GM12878 (cell line): ENCODE data around the gene PCK1. TPM values are rescaled to one million over a fixed set of nuclear protein-coding genes. Genes with fewer than 3 reads are reported as not detected.

Experiments used
- ATAC-seq: fragments of 200-7000 bp; cut with Tn5 transposase; 3 replicates; pipeline ENCODE4 v1.9.1; 2020; ENCODE audit warnings: mild to moderate bottlenecking, moderate library complexity
- BruUV-seq: library from RNA; stranded (reverse); fragments of 400-500 nt; replicated peaks from 2 replicates; lab custom pipeline; 2021; lab: Mats Ljungman, UMichigan
- CTCF ChIA-PET: fragments of 300-600 bp; sonication (Branson Sonifier 250); formaldehyde crosslinking; extraction: SDS; loops from one replicate; lab custom pipeline; 2021; ENCODE audit warnings: inconsistent platforms; lab: Yijun Ruan, JAX
- POLR2A ChIA-PET: fragments of 350-600 bp; formaldehyde crosslinking; extraction: SDS; loops from one replicate; lab custom pipeline; 2021; ENCODE audit warnings: inconsistent platforms; lab: Charles Lee
- RAD21 ChIA-PET: fragments of 300-600 bp; sonication (Branson Sonifier 250); formaldehyde crosslinking; loops from one replicate; lab custom pipeline; 2023; ENCODE audit warnings: antibody characterized with exemption; ENCODE audit not compliant: unreplicated experiment; lab: Charles Lee
- SMC1A ChIA-PET: fragments of 300-600 bp; sonication (Branson Sonifier 250); formaldehyde crosslinking; loops from one replicate; lab custom pipeline; 2023; ENCODE audit not compliant: unreplicated experiment, uncharacterized antibody; lab: Charles Lee
- DNase-seq: peaks from one replicate; pipeline ENCODE4 v3.0.0-alpha.2; 2011; ENCODE audit warnings: low read depth, low spot score
- FAIRE-seq: peaks from 3 replicates; lab custom pipeline; 2011; peaks lifted over from hg19 to GRCh38; lab: Jason Lieb, UNC
- H2AFZ ChIP-seq: 2 replicates; pipeline ENCODE4 v1.6.0; 2011; ENCODE audit warnings: low read depth, low read length, control low read depth; ENCODE audit not compliant: control insufficient read depth
- H3K27ac ChIP-seq: 2 replicates; pipeline ENCODE4 v1.5.1; 2011; ENCODE audit warnings: control low read depth; ENCODE audit not compliant: control insufficient read depth, insufficient read depth
- H3K27me3 ChIP-seq, 2 experiments: replicated peaks in 1 of 2; 2 replicates each; pipeline versions ENCODE4 v1.6.0 to v1.6.1; 2011; ENCODE audit warnings: low read length in 1 of 2; ENCODE audit not compliant: control insufficient read depth in 2 of 2, insufficient read depth in 2 of 2
- H3K36me3 ChIP-seq, 2 experiments: 2 replicates each; pipeline ENCODE4 v1.5.1; 2011; ENCODE audit warnings: low read length in 1 of 2; ENCODE audit not compliant: control insufficient read depth in 2 of 2, insufficient read depth in 2 of 2
- H3K4me1 ChIP-seq: 2 replicates; pipeline ENCODE4 v1.6.1; 2011; ENCODE audit warnings: mild to moderate bottlenecking, low read length, moderate library complexity, mixed read lengths; ENCODE audit not compliant: control insufficient read depth, insufficient read depth
- H3K4me2 ChIP-seq: 2 replicates; pipeline ENCODE4 v1.6.0; 2011; ENCODE audit warnings: control low read depth; ENCODE audit not compliant: control insufficient read depth, insufficient read depth
- H3K4me3 ChIP-seq: fragments of 200-600 bp; sonication (generic); 2 replicates; pipeline ENCODE4 v1.5.1; 2016
- H3K79me2 ChIP-seq: 2 replicates; pipeline ENCODE4 v1.6.0; 2011; ENCODE audit warnings: low read length; ENCODE audit not compliant: control insufficient read depth, insufficient read depth
- H3K9ac ChIP-seq: 2 replicates; pipeline ENCODE4 v1.8.0; 2011; ENCODE audit warnings: low read length, control low read depth, mixed read lengths; ENCODE audit not compliant: control insufficient read depth, insufficient read depth
- H3K9me3 ChIP-seq: replicated peaks from 3 replicates; pipeline ENCODE4 v1.5.1; 2011; ENCODE audit warnings: mild to moderate bottlenecking, low read length; ENCODE audit not compliant: control insufficient read depth, insufficient read depth
- H4K20me1 ChIP-seq: 2 replicates; pipeline ENCODE4 v1.6.0; 2011; ENCODE audit not compliant: control insufficient read depth, insufficient read depth
- E2F4 ChIP-seq: IDR thresholded peaks from 2 replicates; pipeline ENCODE4 v1.6.1; 2012; ENCODE audit warnings: low read depth, low read length, improper control_type of control experiment
- E2F8 ChIP-seq: fragments of 450-650 bp; IDR thresholded peaks from 2 replicates; pipeline ENCODE4 v1.6.1; 2018; ENCODE audit warnings: mild to moderate bottlenecking, low read depth, moderate library complexity; ENCODE audit not compliant: partially characterized antibody
- KDM1A ChIP-seq: fragments of 200-600 bp; sonication (generic); IDR thresholded peaks from 2 replicates; pipeline ENCODE4 v1.6.1; 2016; ENCODE audit warnings: borderline replicate concordance
- PAX8 ChIP-seq: fragments of 450-650 bp; IDR thresholded peaks from 2 replicates; pipeline ENCODE4 v1.6.1; 2017; ENCODE audit warnings: mild to moderate bottlenecking, moderate library complexity
- SIX5 ChIP-seq: IDR thresholded peaks from 2 replicates; pipeline ENCODE4 v1.6.1; 2011; ENCODE audit warnings: mild to moderate bottlenecking, low read depth, low read length, moderate library complexity; ENCODE audit not compliant: severe bottlenecking
- STAT1 ChIP-seq: fragments of 450-650 bp; conservative IDR thresholded peaks from 2 replicates; pipeline ENCODE4 v1.6.1; 2014; ENCODE audit warnings: antibody characterized with exemption, mild to moderate bottlenecking
- SUPT20H ChIP-seq: IDR thresholded peaks from 2 replicates; pipeline ENCODE4 v1.6.1; 2011; ENCODE audit warnings: low read depth, mild to moderate bottlenecking, low read length, moderate library complexity, borderline replicate concordance; ENCODE audit not compliant: control insufficient read depth
- WGBS: methylation state at CpG from one replicate; pipeline ENCODE4 v1.1.6; 2016; ENCODE audit warnings: low lambda C conversion rate; ENCODE audit not compliant: insufficient replicate concordance, insufficient coverage; ENCODE audit errors: missing lambda C conversion rate; 5-methylcytosine and 5-hydroxymethylcytosine counted together
- in situ Hi-C: fragments of 300-500 bp; cut with MboI; formaldehyde crosslinking; loops from 9 replicates; pipeline ENCODE4 v1.14.3; 2018; ENCODE audit warnings: mixed read lengths
- intact Hi-C: fragments of 100-400 bp; cut with micrococcal nuclease; formaldehyde crosslinking; loops from one replicate; pipeline ENCODE4 v1.14.2; 2022; ENCODE audit not compliant: unreplicated experiment
- polyA plus RNA-seq, 11 experiments: library from polyadenylated mRNA; depleted of rRNA in 4 of 11; unstranded in 6 of 11; stranded (reverse) in 5 of 11; fragments of >200 nt; fragmentation: Nextera tagmentation in 4 of 11; fragmentation: Illumina TruSeq in 1 of 11; extraction: Ambion mirVana in 4 of 11; extraction: Trizol in 1 of 11; gene quantifications; 1 replicate in 1 of 11; 2 replicates in 10 of 11; pipeline versions ENCODE4 v1.2.1 to v1.2.3, GENCODE V29; 2011 to 2016; ENCODE audit warnings: inconsistent platforms in 2 of 11, missing spikeins in 2 of 11, low read depth in 1 of 11
- total RNA-seq, 4 experiments: library from RNA; depleted of rRNA in 3 of 4; stranded (reverse); fragments of >200 nt in 3 of 4; fragmentation: Illumina TruSeq in 1 of 4; extraction: Trizol in 1 of 4; gene quantifications; 2 replicates each; pipeline versions ENCODE4 v1.2.1 to v1.2.3, GENCODE V29; 2013 to 2021

The PCK1 gene
- total and polyA plus RNA-seq, 10 of the 15 experiments (the other 5 are each of a cell fraction or from before 2014, with no cell fraction given), result 0.02 to 0.33 (median 0.09) TPM; not detected in 5

GRCh38 chr20:57526885-57527460 is 33.9 kb upstream of the PCK1 start (continued):
- TF ChIP-seq E2F8, result no peak
- no peak for TF ChIP-seq SIX5
- TF ChIP-seq STAT1, result no peak
- TF ChIP-seq SUPT20H, result no peak
- no peak for TF ChIP-seq KDM1A
- no peak for TF ChIP-seq PAX8

- WGBS, result 62% methylated on average over 6 of the region's 6 CpGs
- no peak overlapping the region for H3K4me2 ChIP-seq
- no peaks in the 10 kb centered on the region; the same call in 1 of the 2 replicates for H3K4me1 ChIP-seq
- H3K36me3 ChIP-seq, result no peaks in the 10 kb centered on the region
- H3K27me3 ChIP-seq, result no peaks in the 10 kb centered on the region
- no peak overlapping the region for H3K27ac ChIP-seq
- no peak for TF ChIP-seq E2F4
- ChIA-PET RAD21 (no interaction called here), CTCF (interaction anchor here (1.3 kb wide), 1 partner anchor 559 kb away, joined by 4 read pairs; no protein-coding TSS in a partner anchor), SMC1A (no interaction called here), POLR2A (no interaction called here)
- no peak overlapping the region for H3K9ac ChIP-seq
- H3K4me3 ChIP-seq, result no peak overlapping the region
- no peaks in the 10 kb centered on the region for H4K20me1 ChIP-seq
- DNase-seq, result no peak
- no peaks in the 10 kb centered on the region; the same call in 2 of the 3 replicates for H3K9me3 ChIP-seq
- no peak for FAIRE-seq
- in situ Hi-C loops, result no loop called here
- no peak for ATAC-seq
- H3K79me2 ChIP-seq, result no peaks in the 10 kb centered on the region
- intact Hi-C loops, result no loop called here
- no TSS peak for BruUV-seq
- no peak overlapping the region for H2AFZ ChIP-seq
Observed at GRCh38 chr20:57527728-57528127, 33.2 kb upstream of the PCK1 start.
